ENCODE measurements around the gene PHLPP1.

GRCh38 chr18:62784966-62785413 is 69.6 kb downstream of the PHLPP1 start:
- TF ChIP-seq POLR2A (IDR thresholded peaks at IDR 0.05; ENCODE audit: low read depth, low read length) (no peak), SMC3 (IDR thresholded peaks at IDR 0.05; ENCODE audit: low read depth, low read length) (no peak), MXI1 (IDR thresholded peaks at IDR 0.05; ENCODE audit: borderline replicate concordance, low read depth, low read length) (no peak), NFE2L2 (IDR thresholded peaks at IDR 0.05; ENCODE audit: low read depth, low read length) (no peak), FOS (IDR thresholded peaks at IDR 0.05; ENCODE audit: low read depth, low read length) (no peak), ELK1 (IDR thresholded peaks at IDR 0.05; ENCODE audit: borderline replicate concordance, low read depth, low read length) (no peak), MAFK (IDR thresholded peaks at IDR 0.05; ENCODE audit: low read depth, low read length) (no peak), RAD21 (IDR thresholded peaks at IDR 0.05; ENCODE audit: low read length) (no peak)
- TF ChIP-seq, protein P1, sequence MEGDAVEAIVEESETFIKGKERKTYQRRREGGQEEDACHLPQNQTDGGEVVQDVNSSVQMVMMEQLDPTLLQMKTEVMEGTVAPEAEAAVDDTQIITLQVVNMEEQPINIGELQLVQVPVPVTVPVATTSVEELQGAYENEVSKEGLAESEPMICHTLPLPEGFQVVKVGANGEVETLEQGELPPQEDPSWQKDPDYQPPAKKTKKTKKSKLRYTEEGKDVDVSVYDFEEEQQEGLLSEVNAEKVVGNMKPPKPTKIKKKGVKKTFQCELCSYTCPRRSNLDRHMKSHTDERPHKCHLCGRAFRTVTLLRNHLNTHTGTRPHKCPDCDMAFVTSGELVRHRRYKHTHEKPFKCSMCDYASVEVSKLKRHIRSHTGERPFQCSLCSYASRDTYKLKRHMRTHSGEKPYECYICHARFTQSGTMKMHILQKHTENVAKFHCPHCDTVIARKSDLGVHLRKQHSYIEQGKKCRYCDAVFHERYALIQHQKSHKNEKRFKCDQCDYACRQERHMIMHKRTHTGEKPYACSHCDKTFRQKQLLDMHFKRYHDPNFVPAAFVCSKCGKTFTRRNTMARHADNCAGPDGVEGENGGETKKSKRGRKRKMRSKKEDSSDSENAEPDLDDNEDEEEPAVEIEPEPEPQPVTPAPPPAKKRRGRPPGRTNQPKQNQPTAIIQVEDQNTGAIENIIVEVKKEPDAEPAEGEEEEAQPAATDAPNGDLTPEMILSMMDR (conservative IDR thresholded peaks at IDR 0.05; ENCODE audit: low read depth, low read length) = no peak
- TF ChIP-seq, protein P2, sequence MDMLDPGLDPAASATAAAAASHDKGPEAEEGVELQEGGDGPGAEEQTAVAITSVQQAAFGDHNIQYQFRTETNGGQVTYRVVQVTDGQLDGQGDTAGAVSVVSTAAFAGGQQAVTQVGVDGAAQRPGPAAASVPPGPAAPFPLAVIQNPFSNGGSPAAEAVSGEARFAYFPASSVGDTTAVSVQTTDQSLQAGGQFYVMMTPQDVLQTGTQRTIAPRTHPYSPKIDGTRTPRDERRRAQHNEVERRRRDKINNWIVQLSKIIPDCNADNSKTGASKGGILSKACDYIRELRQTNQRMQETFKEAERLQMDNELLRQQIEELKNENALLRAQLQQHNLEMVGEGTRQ (IDR thresholded peaks at IDR 0.05; ENCODE audit: low read depth, low read length) = no peak

Measured in IMR-90 (cell line).